GM19455 (cell line): Measurements from ENCODE around the gene ANO1.

Source experiments
- ATAC-seq: cut with Tn5 transposase; IDR thresholded peaks from one replicate; pipeline ENCODE4 v1.9.1; 2021; ENCODE audit not compliant: unreplicated experiment

ANO1 gene

DNA sequence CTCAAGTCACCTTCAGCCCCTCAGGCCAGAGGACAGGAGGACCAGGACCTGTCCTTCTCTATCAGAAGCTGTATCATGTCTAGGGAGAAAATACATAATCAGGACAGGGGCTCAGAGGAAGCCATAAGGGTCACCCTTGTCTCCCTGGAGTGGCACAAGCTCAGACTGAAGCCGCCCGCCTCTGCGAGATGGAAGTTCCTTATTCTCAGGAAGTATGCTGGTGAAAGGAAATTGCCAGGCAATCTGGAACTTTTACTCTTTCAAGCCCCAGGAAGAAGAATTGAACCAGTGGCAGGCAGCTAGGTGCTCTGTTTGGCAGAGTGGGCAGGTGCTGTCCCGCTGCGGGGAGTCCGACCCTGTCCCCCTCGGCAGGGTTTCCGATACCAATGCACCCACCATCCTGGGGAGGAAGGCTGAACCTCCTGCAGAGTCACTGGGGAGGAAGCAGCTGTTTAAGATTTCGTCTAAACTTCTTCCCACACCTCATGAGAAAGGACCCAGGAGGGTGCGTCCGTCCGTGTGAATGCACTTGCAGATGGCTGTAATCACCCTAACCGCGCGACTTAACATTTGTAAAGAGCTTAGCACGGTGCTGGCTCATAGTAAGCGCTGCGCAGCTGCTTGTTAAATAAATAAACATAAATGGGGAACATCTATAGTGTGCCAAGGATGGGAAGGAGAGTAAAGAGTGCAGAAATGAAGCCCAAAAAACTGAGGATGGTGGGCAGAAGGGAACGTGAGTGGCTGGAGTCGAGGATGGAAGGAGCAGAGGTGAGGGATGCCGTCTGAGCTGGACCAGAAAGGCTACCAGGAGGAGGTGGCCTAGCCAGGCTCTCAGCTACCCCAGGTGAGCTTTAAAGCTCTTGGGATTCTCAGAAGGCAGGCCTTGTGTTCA, 5.0 kb upstream of the ANO1 start:
- no peak for ATAC-seq

DNA sequence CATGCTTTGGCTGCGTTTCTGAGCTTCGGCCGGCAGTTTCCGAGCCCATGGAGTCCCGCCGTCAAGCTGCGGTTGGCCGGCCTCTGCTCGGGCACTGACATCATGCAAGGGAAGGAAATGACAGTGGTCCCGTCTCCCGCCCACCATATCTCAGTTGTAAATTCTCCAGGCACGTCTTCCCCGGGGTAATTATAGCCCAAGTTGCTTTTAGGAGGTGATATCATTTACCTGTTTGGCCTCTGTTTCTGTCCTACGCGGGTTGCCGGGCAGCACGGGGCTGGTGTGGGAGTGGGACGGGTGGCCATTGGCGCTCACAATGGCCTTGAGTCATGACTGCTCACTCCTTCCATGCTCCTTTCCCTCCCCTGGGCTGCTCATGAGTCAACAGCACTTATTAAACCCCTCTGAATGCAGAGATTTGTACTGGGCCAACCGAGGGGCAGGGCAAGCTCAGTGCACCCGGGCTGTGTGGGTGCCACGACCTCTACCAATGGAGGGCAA, 4.2 kb upstream of the ANO1 start:
- no peak for ATAC-seq

DNA sequence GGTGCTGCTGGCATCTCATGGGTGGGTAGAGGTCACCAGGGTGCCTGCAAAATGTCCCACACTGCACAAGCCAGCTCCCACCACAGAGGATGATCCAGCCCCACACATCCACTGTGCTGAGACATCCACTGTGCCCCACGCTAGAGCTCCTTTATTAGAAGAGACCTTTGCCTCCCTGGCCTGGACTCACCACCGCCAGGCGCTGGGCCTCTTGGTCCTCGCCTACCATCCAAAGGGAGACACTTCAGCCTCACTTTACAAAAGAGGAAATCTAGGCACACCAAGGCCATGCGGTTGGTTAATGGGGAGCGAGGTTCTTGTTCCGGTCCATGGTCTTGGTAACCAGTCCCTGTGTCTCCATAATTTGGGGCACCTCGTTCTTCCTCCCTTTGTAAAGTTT, 3.4 kb upstream of the ANO1 start:
- no peak for ATAC-seq

DNA sequence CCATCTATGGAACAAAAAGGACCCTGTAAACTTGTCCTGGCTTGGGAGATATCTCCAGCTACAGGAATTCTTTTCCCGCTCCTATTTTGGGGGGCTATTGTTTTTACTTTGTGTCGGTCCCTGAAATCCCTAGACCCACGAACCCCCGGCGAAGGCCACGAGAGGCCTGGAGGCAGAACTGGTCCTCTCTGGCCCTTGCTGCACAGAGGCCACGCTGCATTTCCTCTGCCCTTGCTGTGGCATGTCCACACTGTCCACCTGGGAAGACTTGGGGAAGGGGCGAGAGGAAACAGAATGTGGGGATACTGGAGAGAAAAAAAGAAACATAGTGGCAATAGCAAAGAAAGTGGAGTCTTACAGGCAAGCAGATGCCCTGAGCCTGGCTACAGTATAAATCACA, 2.3 kb upstream of the ANO1 start:
- ATAC-seq: no peak

DNA sequence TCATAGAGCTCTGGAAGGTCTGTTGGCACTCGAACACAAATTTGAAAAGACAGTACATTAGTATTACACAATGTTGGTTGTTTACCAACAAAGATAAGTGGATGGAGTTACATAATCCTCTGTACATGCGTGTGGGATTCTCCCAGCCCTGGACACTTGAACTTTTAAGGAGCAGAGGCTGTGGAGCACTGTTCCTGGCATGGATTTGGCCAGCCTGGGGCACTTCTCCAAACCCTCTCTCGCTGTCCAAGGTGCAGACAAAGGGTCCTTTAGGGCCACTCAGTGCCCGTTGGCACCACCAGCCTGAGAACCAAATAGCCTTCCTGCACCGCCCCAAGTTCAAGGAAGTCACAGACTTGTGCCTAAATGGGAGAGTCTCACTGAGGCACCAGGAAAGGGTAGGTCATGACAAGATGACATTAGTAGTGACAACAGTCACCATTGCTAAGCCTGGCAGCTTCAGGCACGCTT, 1.6 kb upstream of the ANO1 start:
- no peak for ATAC-seq

DNA sequence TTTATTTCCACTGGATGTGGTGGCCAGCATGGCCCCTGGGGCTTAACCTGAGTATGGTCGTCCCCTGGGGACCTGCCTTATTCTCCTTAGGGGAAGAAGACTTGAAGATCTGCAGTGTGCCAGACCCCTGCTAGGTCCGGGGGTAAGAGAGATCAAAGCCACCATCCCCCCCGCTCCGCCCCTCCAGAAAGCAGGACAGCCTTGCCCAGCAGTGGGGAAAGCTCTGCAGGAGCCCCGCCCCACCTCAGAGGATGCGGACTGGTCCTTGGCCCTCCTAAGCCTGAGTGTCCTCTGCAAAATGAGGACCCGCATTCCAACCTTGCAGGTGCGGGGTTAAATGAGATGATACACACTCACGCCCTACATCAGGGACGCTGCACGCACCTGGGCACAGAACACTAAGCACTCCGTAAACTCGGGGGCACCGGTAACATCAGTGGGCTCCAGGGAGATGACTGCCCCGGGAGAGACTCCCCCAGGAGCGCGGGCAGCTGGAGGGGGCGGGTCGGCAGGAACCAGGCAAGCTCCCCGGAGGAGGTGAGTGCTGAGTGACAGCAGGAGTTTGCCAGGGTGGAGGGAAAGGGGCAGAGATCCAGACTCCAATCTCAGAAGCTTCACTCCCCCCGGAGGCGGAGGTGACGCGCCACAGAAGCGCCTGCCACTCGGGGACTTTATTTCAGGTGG, 564 bp upstream of the ANO1 start:
- no peak for ATAC-seq

DNA sequence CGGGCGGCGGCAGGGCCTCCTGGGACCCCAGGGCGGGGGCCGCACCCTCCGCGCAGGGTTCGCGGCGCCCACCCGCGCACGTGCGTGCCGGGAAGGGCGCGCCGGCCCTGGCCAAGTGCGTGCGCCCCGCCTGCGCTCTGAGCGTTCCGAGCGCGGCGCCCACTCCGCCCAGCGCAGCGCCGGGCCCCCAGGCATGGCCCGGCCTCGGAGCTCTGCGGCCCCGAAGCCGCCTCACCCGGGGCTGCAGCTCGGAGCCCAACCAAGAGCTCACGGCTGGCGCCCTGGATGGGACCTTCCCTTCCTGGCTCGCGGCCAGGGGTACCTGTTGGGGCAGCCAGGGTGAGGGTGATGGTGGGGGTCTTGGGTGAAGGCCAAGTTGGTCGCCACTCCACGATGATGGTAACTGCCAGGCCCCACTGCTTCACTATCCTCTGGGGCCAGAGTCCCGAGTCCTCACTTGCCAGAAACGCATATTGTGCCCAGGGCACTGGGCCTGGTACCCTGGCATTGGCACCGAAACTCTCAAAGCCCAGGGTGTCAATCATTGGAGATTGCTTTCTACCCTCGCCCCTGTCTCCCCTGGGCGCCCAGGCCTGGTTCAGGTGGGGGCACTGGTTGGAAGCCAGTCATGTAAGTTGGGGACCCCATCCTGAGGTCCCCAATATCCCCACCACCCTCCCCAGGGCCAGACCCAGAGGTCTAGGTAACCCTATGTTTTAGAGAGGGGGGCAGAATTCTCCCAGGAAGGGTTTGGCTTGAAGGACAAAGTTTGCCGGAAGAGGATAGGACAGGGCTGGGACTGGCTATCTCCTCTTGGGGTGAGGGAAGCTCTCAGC, 882 bp downstream of the ANO1 start:
- ATAC-seq: no peak

DNA sequence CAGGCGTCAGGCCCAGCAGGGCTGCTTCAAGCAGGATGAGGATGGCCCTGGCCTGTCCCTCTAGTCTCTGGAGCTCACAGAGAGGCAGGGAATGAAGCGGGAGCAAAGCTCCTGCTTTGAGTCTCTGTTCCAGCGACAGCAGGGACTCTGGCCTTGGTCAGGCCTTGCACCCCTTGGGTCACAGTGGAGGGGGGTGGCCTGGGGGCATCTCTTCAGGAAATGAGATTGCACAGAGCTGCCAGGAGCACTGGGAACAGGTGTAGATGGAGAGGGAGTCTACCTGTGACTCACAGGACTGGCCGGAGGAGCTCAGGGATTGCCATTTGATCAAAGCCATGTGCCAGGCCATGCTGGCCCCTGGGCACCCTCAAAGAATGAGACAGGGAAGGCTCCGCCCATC, 1.6 kb downstream of the ANO1 start:
- no peak for ATAC-seq

DNA sequence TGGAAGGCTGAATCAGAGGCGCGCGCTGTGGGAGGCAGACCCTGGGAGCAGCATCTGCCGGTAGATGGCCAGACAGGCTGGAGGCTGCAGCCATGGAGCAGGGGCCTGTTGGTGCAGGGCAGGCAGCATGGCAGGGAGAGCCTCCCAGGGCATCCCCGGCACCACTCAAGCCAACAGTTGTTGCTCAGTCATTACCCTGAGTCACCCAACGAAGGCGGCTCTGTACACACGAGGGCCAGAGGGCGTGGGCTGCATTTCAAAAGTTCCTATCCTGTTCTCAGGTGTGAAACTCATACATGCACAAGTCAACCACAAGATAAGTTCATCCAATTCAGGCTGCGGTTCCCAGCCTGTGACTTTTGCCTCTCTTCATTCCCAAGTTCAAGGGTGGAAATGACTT, 2.6 kb downstream of the ANO1 start:
- ATAC-seq: no peak

DNA sequence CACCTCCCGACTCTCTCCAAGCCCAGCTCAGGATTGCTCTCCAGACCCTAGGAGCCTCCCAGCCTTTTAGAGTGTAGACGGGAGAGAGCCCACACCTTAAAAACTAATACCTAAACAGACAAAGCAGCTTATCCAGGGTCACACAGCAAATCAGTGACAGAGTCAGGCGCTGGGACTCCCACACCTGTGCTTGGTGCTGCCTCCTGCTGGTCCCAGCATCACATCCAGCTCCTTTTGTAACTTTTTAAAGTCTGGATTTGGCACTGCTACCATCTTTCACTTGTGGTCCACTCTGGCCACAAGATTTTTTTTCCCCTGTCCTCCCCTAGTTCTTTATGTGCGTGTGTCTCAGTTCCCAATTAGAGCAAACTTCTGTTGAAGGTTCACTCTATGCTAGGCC, 4.7 kb downstream of the ANO1 start:
- no peak for ATAC-seq

DNA sequence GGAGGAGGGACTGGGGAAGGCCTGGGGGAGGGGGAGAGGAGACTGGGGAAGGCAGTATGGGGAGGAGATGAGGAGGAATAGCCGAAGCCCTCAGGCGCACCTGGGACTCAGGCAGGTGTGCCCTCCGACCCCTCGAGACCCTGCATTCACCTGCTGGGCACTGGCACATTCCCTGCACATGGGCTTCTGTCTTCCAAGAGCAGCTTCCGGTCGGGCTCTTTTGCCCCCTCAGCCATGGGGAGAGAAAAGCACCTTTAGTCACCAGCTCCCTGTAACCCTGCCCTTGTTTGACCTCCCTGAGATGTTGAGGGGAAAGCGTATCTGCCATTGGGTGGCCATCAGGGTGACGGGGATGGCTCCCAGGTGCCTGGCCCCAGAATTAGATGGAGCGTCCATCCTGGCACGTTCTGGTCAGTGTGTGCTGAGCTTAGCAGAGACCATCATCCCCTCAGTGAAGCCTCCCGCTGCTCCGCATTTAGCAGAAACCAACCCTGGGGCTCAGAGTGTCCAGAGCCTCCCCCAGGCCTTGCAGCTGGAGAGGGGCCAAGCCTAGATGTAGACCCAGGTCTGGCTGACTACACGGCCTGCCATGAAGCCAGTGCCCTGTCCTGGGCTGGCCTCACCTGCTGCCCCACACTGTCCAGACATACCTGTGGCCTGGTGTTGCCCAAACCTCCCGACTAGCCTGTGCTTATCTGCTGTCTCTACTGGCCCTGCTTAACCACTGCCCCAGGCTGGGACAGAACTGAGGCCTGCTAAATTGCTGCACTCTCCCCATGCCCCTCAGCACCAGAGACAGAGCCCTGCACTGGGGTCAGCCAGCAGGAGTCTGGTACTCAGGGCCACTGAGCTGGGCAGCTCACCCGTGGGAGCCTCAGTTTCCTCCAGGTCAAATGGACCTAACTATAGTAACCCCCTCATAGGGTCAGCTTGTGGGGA, 6.2 kb downstream of the ANO1 start:
- ATAC-seq: no peak

DNA sequence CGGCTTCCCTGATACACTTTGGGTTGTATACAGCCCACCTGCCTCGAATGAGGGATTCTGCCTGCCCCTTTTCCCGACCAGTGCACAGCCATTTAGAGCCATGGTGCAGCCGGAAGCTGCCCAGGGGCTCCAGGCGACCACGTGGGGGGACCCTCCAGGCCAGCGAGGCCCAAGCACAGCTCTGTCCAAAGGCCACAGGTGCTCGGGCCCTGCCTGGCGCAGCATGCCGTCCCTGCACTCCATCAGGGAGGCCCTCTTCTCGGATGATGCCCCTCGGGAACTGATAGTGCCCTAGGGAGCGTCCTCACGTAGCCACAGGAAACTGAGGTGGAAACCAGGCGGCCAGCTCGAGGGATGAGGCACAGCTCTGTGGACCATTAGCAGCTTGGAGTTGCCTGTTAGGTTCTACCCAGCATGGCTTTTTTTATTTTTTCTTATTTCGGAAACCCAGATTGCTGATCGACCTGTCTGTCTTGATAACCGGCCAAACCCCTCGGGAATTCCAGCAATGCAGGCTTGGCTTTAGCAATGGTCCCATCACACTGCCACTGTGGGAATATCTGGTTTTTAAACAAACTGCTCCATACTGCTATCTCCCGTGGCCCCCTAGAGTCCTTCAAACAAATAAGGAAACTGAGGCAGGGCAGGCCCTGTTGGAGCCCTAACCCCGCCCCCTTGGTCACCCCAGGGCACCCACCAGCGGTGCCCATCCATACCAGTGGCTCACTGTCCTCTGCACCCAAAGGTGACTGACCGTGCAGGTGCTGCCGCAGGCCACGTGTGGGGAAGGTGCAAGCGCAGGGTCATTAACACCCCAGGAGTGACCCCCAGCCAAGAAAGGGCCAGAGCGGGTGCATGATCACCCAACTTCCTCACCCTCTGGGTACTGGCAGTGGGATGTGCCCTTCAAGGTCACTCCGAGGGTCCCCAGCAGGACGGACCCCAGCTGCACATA, 8.0 kb downstream of the ANO1 start:
- no peak for ATAC-seq

DNA sequence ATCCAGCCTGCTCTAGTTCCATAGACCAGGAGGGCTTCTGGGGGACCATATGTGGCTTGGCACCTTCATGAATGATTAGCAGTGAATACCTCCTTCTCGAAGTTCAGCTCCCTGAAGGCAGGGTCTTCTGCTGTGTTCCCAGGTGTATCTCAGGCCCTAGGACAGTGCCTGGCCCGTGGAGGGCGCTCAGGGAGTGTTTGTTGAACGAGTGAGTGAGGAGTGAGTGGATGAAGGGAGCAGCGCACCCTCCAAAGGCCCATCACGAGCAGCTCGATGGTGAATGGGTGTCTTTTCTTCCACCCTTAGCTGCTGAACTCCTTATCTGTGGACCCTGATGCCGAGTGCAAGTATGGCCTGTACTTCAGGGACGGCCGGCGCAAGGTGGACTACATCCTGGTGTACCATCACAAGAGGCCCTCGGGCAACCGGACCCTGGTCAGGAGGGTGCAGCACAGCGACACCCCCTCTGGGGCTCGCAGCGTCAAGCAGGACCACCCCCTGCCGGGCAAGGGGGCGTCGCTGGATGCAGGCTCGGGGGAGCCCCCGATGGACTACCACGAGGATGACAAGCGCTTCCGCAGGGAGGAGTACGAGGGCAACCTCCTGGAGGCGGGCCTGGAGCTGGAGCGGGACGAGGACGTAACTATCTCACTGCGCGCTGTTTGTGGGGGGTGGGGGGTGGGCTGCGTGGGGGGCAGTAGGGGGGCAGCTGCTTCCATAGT, 9.5 kb downstream of the ANO1 start:
- no peak for ATAC-seq

DNA sequence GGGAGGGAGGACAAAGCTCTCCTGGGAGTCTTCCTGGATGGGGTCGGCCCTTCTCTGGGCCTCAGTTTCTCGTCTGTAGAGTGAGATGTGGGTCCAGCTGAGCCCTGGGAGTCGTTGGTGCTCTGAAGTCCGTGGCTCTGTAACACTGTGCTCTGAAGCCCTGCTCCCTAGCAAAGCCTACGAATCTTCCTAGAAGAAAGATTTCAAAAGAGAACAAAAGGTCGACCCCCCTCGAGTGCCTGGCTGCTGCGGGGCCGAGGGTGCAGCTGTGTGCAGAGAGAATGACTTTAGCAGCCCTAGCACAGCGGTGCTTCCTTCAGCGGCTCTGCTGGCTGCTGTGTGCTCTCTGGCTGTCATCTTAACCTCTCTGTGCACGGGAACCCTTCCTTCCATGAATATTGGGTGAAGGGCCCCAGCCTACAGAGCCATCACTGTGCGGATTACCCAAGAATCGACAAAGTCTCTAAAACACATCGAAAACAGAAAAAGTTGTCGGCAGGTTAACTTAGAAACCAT, 10.7 kb downstream of the ANO1 start:
- no peak for ATAC-seq

DNA sequence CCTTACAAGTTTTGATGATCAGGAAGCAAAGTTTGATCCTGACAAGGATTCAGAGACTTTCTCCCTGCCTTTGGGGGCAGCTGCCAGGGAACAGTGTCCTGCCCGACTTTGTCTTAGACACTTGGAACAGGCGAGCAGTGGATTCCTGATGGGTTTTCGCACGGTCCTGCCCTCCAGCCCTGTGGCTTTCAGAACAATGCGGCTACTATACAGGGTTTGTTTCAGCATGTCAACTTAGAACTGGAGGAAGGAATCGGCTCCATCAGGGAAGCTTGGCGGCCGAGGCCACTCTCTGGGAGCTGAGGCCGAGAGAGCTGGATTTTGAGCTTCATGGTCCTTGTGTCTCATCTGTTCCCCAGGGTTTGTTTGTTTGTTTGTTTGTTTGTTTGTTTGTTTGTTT, 11.5 kb downstream of the ANO1 start:
- no peak for ATAC-seq

DNA sequence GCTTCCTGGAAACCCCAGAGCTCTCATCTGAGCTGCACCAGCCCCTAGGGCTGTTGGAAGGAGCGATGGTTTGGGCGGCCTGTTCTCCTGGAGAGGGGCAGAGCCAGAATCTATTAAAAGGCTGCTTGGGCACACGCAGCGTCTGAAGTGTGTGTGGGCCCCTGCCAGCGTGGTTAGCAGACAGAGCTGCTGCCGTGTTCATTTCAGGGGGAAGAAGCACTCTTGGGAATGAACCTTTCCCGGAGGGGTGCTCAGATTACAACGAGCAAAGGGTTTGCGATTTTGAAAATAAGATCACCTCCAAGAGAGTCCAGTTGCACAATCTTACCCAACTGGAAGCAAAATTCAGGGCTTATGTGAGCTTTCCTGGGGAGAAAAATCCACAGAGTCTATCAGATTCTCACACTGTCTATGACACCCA, 12.9 kb downstream of the ANO1 start:
- ATAC-seq: no peak

DNA sequence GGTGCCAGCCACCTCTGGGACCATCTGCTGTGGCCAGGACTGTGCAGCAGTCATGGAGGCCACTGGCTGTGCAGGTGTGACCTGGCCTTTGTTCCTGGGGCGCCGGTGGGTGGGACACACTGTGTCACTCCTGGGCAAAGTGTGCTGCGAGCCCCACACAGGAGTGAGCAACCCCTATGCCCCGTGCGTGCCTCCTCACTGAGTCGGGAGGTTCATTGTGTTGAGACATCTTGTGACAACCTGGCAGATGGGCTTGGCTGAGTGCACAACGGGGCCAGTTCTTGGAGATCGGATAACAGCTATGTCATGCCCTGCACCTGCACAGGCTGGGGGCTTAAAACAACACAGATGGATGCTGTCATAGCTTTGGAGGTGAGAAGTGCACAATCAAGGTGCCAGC, 13.5 kb downstream of the ANO1 start:
- ATAC-seq: no peak
